ENCODE data around the gene RNF130.

DNA sequence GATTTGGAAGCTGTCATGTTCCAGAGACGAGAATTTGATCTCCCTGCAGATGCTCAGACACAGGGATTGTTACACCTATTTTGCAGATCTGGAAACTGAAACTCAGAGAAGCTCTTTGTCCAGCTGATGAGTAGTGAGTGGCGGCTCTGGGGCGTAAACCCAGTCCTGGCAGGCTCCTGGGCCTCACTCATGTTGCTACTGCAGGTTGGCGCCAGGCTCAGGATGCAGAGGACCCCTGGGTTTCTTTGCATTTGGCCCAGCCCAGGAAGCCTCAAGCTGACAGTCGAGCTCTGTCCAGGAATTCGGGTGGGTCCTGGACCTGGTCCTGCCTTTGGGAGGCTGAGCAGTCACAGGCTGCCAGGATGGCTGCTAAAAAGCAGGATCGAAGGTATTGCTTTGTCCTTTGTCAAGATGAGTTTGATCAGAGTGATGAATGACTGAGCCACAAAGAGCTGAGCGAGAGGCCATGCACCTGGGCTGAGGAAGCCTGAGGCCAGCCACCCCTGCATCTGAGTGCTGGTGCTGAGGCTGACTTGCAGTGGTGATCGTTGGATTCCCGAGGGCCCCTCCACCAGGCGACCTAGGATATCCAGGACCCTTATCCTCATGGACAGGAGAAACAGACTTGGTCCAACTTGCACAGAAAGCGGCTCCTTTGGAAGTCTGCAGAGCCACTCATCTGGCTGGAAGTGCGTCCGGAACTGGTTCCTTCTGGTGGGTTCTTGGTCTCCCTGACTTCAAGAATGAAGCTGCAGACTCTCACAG, 8.3 kb upstream of the RNF130 start:
- TF ChIP-seq, protein P1, sequence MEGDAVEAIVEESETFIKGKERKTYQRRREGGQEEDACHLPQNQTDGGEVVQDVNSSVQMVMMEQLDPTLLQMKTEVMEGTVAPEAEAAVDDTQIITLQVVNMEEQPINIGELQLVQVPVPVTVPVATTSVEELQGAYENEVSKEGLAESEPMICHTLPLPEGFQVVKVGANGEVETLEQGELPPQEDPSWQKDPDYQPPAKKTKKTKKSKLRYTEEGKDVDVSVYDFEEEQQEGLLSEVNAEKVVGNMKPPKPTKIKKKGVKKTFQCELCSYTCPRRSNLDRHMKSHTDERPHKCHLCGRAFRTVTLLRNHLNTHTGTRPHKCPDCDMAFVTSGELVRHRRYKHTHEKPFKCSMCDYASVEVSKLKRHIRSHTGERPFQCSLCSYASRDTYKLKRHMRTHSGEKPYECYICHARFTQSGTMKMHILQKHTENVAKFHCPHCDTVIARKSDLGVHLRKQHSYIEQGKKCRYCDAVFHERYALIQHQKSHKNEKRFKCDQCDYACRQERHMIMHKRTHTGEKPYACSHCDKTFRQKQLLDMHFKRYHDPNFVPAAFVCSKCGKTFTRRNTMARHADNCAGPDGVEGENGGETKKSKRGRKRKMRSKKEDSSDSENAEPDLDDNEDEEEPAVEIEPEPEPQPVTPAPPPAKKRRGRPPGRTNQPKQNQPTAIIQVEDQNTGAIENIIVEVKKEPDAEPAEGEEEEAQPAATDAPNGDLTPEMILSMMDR (IDR thresholded peaks at IDR 0.05; ENCODE audit: insufficient read depth, low read depth, low read length) = no peak
- no peak for TF ChIP-seq EZH2 (IDR thresholded peaks at IDR 0.05; ENCODE audit: insufficient read depth, low read length)

All from astrocyte (in vitro differentiated cells and primary cell).